Epithelial cell of esophagus (primary cell): Measurements from ENCODE around the gene MFGE8.

Source experiments
- DNase-seq: peaks from one replicate; pipeline ENCODE4 v3.0.0; 2010; ENCODE audit warnings: low read depth
- H3K4me3 ChIP-seq: 2 replicates; pipeline ENCODE4 v1.5.1; 2011; ENCODE audit warnings: mild to moderate bottlenecking, low read length, control low read depth
- CTCF ChIP-seq: IDR thresholded peaks from 2 replicates; pipeline ENCODE4 v1.5.1; 2011; ENCODE audit warnings: low read depth, mild to moderate bottlenecking, low read length, control low read depth, inconsistent platforms; ENCODE audit not compliant: insufficient read depth; ENCODE audit errors: missing control alignments

The MFGE8 gene

DNA sequence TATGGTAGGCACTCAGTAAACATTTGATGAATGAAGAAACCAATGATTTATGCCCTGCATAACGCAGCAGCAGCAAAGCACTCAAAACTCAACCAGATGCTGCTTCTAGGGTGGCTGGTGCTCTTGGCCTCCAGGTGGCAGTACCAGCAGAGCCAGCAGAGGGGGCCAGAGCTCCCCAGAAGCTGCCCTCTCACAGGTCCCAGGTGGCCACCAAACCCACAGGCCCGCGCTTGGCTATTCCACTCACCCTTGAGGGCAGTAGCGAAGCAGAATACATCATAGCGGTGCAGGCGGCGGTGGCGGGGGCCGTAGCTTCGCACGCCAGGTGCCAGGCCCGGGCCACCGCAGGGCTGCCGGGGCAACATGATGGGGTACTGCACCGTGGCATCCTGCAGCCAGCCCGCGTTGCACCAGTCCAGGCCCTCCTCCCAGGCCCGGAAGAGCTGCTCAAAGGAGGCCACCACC lies 34.4 kb downstream of the MFGE8 start:
- peak; percentile 79 for TF ChIP-seq CTCF
- no peak overlapping the region for H3K4me3 ChIP-seq
- DNase-seq, result peak; percentile 59

- H3K4me3 ChIP-seq, result no peak overlapping the region
- no peak for DNase-seq
- no peak for TF ChIP-seq CTCF
These were observed 35.3 kb downstream of the MFGE8 start for GRCh38 chr15:88877906-88878305.

DNA sequence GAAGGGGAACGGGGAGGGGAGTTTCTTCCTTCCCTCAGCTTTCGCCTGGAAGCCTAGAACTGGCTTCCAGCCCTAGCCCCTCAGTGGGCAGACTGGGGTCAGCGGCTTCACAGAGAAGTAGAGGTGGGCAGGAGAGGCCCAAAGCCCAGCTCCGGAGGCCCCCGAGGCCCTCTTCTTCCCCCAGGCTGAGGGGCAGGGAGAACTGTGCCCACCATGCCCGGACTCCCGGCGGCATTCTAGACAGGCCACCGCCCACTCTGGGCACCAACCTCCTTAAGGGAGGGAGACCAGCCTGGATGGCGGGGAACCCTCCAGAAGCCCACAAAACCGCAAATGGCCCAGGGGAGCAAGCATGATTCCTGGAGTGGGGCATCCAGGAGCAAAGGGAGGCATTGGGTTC lies 35.8 kb downstream of the MFGE8 start:
- no peak for TF ChIP-seq CTCF
- H3K4me3 ChIP-seq, result no peak overlapping the region
- no peak for DNase-seq

- TF ChIP-seq CTCF, result no peak
- no peak overlapping the region for H3K4me3 ChIP-seq
- no peak for DNase-seq
These were observed 36.6 kb downstream of the MFGE8 start for GRCh38 chr15:88876573-88876972.

GRCh38 chr15:88874684-88875083 lies 38.5 kb downstream of the MFGE8 start:
- H3K4me3 ChIP-seq, result no peak overlapping the region
- TF ChIP-seq CTCF, result no peak
- no peak for DNase-seq

- TF ChIP-seq CTCF, result no peak
- H3K4me3 ChIP-seq, result no peak overlapping the region
- DNase-seq, result no peak
These were observed 38.9 kb downstream of the MFGE8 start for GRCh38 chr15:88874275-88874674.

- no peak for DNase-seq
- no peak for TF ChIP-seq CTCF
- no peak overlapping the region for H3K4me3 ChIP-seq
These were observed 39.4 kb downstream of the MFGE8 start for GRCh38 chr15:88873786-88874185.
